HG03442 (cell line): Measurements from ENCODE around the gene C11orf91.
"Not testable (repeated sequence)": the region's sequence is repeated elsewhere in the genome, so short reads cannot be mapped to it uniquely, and the experiment has no call there.

Source experiments
- ATAC-seq: cut with Tn5 transposase; IDR thresholded peaks from one replicate; pipeline ENCODE4 v1.9.1; 2021; ENCODE audit warnings: mild to moderate bottlenecking, moderate library complexity; ENCODE audit not compliant: unreplicated experiment

The C11orf91 gene

DNA sequence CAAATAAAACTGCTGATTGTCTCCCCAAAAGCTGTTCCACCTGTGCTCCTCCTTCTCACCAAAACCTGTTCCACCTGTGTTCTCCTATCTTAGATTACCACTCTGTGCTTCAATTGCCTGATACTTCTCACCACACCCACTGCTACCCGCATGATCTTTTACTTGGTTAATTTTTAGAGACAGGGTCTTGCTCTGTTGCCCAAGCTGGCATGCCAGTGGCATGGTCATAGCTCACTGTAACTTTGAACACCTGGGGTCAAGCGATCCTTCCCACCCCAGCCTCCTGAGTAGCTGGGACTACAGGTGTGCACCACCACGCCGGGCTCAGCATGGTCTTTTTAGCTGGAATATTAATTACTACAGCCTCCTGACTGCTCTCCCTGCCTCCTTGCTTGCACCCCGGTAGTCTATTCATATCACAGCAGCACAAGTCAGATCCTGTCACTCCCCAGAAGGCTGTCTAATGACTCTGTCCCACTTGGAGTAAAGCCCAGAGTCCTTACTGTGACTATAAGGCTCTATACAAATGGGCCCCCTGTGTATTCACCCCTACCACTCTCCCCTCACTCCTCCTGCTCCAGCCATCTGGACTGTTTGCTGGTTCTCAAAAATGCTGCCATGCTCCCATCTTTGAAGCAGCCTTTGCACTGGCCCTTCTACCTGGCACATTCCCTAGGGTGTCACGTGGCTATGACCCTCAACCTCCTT, 3.5 kb downstream of the C11orf91 start:
- ATAC-seq, result no peak

- ATAC-seq, result no peak
Observed at GRCh38 chr11:33696411-33696810, 4.2 kb downstream of the C11orf91 start.

DNA sequence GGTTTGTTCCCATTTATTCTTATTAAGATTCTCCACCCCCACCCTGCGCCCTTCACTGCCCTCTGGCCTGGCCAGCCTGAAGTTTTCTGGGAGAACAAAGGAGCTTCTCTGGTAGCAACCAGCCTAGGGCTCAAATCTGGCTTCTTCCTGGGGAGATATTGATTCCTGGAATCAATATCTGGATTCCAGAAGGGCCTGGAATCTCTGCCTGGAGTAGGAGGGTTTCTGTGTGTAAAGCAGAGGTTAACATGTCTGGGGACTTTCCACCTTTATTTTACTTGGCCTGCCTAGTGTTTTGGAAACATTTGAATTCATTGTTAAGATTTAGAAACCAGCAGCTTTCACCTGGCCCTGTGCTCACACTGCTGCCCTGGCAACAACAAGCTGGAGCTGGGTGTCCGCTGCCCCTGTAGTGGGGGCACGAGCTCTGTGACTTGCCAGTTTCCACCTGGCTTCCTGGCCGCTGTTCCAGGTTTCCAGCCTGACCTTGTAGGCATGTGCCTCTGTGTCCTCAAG, 5.5 kb downstream of the C11orf91 start:
- no peak for ATAC-seq

GRCh38 chr11:33694346-33695050, 6.1 kb downstream of the C11orf91 start:
- no peak for ATAC-seq

GRCh38 chr11:33692541-33692940, 8.1 kb downstream of the C11orf91 start:
- ATAC-seq, result no peak

DNA sequence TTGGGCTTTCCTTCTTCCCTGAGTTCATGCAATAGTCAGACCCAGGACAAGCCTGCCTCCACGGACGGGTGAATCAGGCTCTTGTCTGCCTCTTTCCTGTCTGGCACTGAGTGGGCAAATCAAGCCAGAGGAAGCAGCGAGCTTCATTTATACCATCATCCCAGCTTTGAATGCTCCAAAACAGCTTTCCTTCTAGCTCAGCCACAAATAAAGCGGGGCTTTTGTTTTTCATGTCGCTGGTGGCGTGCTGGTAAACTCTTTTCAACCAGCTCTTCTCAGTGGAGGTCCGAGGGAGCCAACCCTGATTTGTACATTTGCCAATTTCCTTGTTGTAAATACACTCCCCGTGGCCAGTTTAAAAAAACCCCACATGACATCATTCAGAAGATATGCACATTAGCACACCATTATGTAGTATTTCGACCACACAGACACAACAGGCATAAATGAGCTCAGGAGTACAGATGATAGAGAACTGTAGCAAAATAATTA, 8.6 kb downstream of the C11orf91 start:
- no peak for ATAC-seq

DNA sequence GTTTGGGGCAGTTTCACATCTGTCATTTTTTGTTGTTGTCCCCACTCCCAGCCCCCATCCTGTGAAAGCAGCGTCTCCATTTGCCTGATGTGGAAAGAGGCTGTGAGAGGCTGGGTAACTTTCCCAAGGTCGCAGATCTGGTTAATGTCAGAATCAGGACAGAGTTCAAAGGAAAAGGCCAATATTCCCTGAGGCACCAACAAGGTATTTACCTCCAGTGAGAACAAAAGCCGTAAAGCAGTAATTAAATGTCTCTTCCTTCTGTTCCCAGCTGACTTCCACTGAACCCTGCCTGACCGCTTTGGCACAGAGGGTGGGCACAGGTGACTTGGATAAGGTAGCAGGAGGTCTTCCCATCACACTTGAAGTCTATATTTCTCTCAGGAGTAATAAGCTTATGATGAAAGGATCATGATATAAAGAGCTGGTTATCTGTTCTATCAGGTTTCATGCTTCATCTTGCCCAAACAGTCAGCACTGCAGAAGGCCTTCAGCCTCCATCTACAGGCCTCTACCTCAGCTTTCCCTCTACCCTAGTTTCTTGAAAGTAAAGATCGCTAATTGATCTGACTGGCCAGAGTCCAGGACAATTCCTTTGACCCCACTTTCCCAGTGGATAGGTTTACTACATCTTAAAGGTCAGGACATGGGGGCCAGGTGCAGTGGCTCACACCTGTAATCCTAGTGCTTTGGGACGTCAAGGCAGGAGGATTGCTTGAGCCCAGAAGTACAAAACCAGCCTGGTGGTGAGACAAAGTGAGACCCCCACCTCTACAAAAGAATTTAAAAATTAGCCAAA, 9.4 kb downstream of the C11orf91 start:
- ATAC-seq, result no peak

GRCh38 chr11:33690290-33691065, 10.1 kb downstream of the C11orf91 start:
- no peak for ATAC-seq

- ATAC-seq, result no peak
Observed at GRCh38 chr11:33689501-33689900, 11.1 kb downstream of the C11orf91 start.

GRCh38 chr11:33689085-33689484, 11.5 kb downstream of the C11orf91 start:
- ATAC-seq, result no peak

DNA sequence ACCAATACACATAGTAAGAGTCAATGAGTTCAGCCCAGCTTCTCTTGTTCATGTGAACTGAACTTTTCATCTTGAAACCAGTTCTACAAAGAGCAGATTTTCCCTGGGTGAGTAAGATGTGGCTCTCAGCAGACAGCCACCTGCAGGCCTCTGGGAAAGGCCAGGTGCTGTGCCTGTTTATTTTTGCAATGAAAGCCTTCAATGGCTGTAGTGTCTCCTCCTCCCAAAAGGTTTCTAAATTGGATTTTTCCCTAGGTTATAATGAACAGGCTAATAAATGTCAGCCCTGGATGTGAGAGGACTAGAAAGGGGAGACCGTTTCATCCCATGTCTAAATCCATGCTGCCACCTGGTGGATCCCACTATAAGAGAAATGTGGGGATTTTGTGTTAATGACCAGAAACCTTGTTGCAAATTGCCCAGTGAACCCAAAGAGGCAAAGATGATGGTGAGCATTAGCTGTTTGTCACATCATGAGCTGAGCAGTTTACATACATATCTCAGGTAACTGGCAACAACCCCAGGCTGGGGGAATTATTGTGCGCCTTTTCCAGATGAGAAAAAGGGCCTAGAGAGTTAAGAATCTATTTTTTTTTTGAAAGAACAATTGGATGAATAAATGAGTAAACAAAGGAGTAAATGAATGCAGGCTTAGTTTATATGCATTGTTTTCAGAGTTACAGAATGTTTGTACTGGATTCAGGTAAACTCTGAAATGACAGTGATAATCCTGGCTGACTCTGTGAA, 12.7 kb downstream of the C11orf91 start:
- peak; percentile 70 for ATAC-seq

GRCh38 chr11:33685082-33685481, 15.5 kb downstream of the C11orf91 start:
- no peak for ATAC-seq

DNA sequence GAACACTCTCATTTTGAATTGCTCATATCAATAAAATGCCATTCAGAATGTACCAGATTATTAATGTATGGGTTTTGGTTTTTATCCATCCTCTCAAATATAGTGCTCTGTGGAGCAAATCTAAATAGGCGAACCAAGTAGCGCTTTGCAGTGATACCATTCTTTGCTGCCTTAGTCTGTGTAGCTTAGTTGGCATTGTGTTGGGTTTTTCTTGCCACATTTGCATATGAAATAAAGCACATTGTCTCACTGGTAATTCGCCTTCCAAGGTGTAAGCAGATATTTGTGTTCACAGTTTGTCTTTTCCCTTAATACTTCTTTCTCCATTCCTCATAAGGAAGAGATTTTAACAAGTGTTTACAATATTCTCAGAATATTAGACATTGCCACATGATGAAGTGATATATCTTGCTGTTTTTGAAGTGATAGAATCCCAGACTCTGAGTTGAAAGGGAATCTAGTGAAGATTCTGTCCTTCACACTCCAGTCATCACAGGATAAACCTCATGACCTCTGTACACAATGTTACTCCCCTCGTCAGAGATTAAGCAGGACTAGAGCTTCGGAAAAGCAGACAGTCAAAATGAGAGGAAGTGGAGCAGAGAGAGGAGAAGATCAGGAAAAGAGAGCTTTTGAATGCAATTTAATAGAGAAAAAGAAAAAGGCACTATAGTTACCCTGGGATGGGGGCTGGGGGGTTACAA, 16.5 kb downstream of the C11orf91 start:
- ATAC-seq, result no peak

DNA sequence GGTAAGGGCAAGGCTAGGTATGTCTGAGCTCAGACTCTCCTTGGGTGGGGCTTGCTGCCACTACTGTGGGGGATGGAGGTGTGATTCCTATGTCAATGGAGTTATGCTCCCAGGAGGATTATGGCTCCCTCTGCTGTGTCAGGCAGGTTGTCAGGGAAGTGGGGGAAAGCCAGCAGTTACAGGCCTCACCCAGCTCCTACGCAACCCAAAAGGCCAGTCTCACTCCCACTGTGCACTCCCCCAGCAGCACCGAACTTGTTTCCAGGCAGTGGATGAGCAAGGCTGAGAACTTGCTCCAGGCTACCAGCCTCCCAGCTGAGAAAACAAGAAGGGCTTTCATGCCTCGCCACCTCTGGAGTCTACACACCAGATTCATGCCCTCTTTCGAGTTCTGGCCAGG, 18.2 kb downstream of the C11orf91 start:
- ATAC-seq, result no peak

DNA sequence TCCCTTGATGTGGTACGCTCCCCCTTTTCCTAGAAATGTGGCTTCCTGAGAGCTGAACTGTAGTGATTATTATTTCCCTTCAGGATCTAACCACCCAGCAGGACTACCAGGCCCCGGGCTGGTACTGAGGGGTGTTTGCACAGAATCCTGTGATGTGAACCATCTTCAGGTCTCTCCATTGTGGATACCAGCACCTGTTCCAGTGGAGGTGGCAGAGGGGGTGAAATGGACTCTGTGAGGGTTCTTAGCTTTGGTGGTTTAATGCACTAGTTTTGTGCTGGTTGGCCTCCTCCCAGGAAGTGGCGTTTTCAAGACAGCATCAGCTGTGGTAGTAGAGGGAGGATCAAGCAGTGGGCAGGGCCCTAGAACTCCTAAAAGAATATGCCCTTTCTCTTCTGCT, 18.6 kb downstream of the C11orf91 start:
- ATAC-seq, result no peak

GRCh38 chr11:33678616-33679015, 22.0 kb downstream of the C11orf91 start:
- ATAC-seq, result not testable (repeated sequence)

DNA sequence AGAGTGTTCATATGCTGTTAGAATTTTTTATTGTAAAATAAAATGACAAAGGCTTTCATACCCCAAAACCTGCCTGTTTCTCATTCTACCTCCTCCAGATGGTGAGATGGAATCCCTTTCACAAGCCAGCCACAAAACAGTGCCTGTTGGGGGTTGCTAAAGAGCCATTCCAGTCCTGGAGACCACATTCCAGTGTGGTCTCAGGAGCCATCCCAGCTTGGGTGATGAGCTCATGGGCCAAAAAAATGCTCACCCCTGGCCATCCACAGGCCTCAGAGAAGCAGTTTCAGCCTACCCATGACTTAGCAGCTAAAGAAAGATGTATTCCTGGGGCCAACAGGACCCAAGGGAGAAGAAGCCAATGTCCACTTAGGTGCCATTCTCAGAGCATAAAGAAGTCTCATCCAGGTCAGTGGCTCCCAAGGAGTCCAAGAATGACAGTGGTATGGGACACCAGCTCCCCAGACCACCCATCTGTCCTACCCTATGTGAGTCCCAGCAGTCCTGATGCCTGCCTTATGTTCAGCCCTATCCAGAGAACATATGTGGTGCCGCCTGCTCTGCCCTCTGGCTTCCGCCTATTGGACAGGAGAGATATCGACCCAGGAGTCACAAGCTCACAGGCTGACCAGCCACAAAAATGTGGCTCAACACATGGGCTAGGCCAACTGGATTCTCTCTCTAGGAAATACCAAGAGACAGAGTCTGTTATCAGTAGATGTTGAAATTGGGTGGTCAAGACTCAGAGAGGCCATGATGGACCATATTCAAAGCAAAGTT, 26.4 kb downstream of the C11orf91 start:
- ATAC-seq, result no peak

DNA sequence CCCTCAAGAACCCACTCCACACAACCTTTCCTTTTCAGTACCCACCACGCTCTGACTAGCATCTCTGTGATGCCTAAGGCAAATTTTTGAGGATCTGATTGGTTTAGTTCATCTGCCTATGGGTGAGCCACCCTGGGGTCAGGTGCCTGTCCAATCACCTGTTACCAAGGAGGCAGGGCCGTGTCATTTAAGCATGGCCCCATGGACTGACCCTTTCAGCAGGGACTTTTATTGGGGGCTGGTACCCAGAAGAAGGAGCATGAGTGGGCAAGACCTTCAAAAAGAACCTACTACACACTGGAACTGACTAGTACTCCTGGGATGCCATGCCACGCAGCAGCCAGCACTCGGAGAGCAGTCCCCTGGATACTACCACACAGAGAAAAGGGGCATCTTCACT, 28.4 kb downstream of the C11orf91 start:
- ATAC-seq, result no peak
